WTC11 (cell line): ENCODE measurements around the gene RIMBP2. TPM values are rescaled to one million over a fixed set of nuclear protein-coding genes. Genes with fewer than 3 reads are reported as not detected.

ENCODE experiments used
- ATAC-seq: fragments of 200-7000 bp; cut with Tn5 transposase; 2 replicates; pipeline ENCODE4 v1.10.0; 2021; ENCODE audit warnings: mild to moderate bottlenecking, moderate library complexity
- CTCF ChIA-PET: fragments of 300-600 bp; sonication (Branson Sonifier 250); formaldehyde crosslinking; loops from one replicate; lab custom pipeline; 2021; ENCODE audit warnings: antibody characterized with exemption; lab: Charles Lee
- POLR2A ChIA-PET: fragments of 350-600 bp; sonication (Branson Sonifier 250); formaldehyde crosslinking; loops from one replicate; lab custom pipeline; 2021; ENCODE audit warnings: antibody characterized with exemption; lab: Charles Lee
- DNase-seq: peaks from one replicate; pipeline ENCODE4 v3.0.0; 2021; ENCODE audit warnings: low spot score
- H3K27ac Mint-ChIP-seq: 2 replicates; pipeline ENCODE4 v1.8.0; 2021; ENCODE audit warnings: mixed read lengths
- H3K27me3 Mint-ChIP-seq: 2 replicates; pipeline ENCODE4 v1.8.0; 2021; ENCODE audit warnings: low read depth, mild to moderate bottlenecking, moderate library complexity, mixed read lengths
- H3K36me3 Mint-ChIP-seq: 2 replicates; pipeline ENCODE4 v1.8.0; 2021; ENCODE audit warnings: mixed read lengths
- H3K4me1 Mint-ChIP-seq: 2 replicates; pipeline ENCODE4 v1.8.0; 2022; ENCODE audit warnings: mixed read lengths
- H3K4me3 Mint-ChIP-seq: 2 replicates; pipeline ENCODE4 v1.8.0; 2021; ENCODE audit warnings: mild to moderate bottlenecking, moderate library complexity, mixed read lengths
- H3K9me3 Mint-ChIP-seq: 2 replicates; pipeline ENCODE4 v1.8.0; 2021; ENCODE audit warnings: mixed read lengths
- AR ChIP-seq: fragments of 250-450 bp; sonication (Bioruptor Pico); IDR thresholded peaks from 2 replicates; pipeline ENCODE4 v1.9.0; 2021; ENCODE audit warnings: mild to moderate bottlenecking
- E2F5 ChIP-seq: sonication (generic); formaldehyde crosslinking; IDR thresholded peaks from 2 replicates; pipeline ENCODE4 v1.8.1; 2022; ENCODE audit warnings: mild to moderate bottlenecking, moderate library complexity, missing genetic modification reagents
- PRRX2 ChIP-seq: fragments of 250-450 bp; sonication (Bioruptor Pico); IDR thresholded peaks from 2 replicates; pipeline ENCODE4 v1.8.0; 2021; ENCODE audit warnings: mild to moderate bottlenecking
- SOX15 ChIP-seq: fragments of 250-450 bp; sonication (Bioruptor Pico); IDR thresholded peaks from 2 replicates; pipeline ENCODE4 v1.9.0; 2021; ENCODE audit warnings: mild to moderate bottlenecking
- USF1 ChIP-seq: sonication (generic); formaldehyde crosslinking; IDR thresholded peaks from 2 replicates; pipeline ENCODE4 v1.8.0; 2022; ENCODE audit warnings: mild to moderate bottlenecking, missing genetic modification reagents
- USF2 ChIP-seq: sonication (generic); formaldehyde crosslinking; IDR thresholded peaks from 2 replicates; pipeline ENCODE4 v1.8.1; 2023; ENCODE audit warnings: mild to moderate bottlenecking, missing genetic modification reagents, moderate library complexity
- ZNF232 ChIP-seq: sonication (generic); formaldehyde crosslinking; IDR thresholded peaks from 2 replicates; pipeline ENCODE4 v1.8.0; 2022; ENCODE audit warnings: mild to moderate bottlenecking, missing genetic modification reagents
- ZNF416 ChIP-seq: fragments of 250-450 bp; sonication (Bioruptor Pico); IDR thresholded peaks from 2 replicates; pipeline ENCODE4 v1.9.0; 2021; ENCODE audit warnings: mild to moderate bottlenecking, inconsistent platforms
- ZNF423 ChIP-seq: fragments of 250-450 bp; sonication (Bioruptor Pico); IDR thresholded peaks from 2 replicates; pipeline ENCODE4 v2.1.2; 2022; ENCODE audit warnings: mild to moderate bottlenecking, moderate library complexity
- ZNF425 ChIP-seq: fragments of 250-450 bp; sonication (Bioruptor Pico); conservative IDR thresholded peaks from 2 replicates; pipeline ENCODE4 v1.9.0; 2021; ENCODE audit warnings: mild to moderate bottlenecking
- ZNF671 ChIP-seq: fragments of 250-450 bp; sonication (Bioruptor Pico); IDR thresholded peaks from 2 replicates; pipeline ENCODE4 v1.8.0; 2021; ENCODE audit warnings: mild to moderate bottlenecking
- ZSCAN18 ChIP-seq: fragments of 250-450 bp; sonication (Bioruptor Pico); IDR thresholded peaks from 2 replicates; pipeline ENCODE4 v2.1.2; 2022; ENCODE audit warnings: mild to moderate bottlenecking, moderate library complexity
- total RNA-seq: library from RNA; stranded (reverse); gene quantifications from 3 replicates; pipeline ENCODE4 v1.2.3, GENCODE V29; 2021

RIMBP2 gene
- total RNA-seq, 1 experiment from 2014 or later = 2.6 TPM

GRCh38 chr12:130444061-130444460 lies 272.0 kb downstream of the RIMBP2 start (continued):
- TF ChIP-seq ZNF425 = no peak
- no peak for TF ChIP-seq SOX15

GRCh38 chr12:130441771-130442760 lies 274.0 kb downstream of the RIMBP2 start:
- CTCF ChIA-PET = no interaction called here
- ATAC-seq (no peak), DNase-seq (no peak)
- Mint-ChIP-seq H3K4me1 (no peaks in the 10 kb centered on the region), H3K27ac (no peak overlapping the region), H3K36me3 (peaks cover 3% of the 10 kb centered on the region), H3K27me3 (no peaks in the 10 kb centered on the region; the same call in 1 of the 2 replicates), H3K9me3 (peaks cover 22% of the 10 kb centered on the region), H3K4me3 (no peak overlapping the region)
- POLR2A ChIA-PET = no interaction called here
- TF ChIP-seq USF2 (CRISPR knock-in tag) (no peak), PRRX2 (CRISPR knock-in tag) (no peak)

- Mint-ChIP-seq H3K4me1 (no peaks in the 10 kb centered on the region), H3K9me3 (peaks cover 22% of the 10 kb centered on the region), H3K27me3 (no peaks in the 10 kb centered on the region; the same call in 1 of the 2 replicates), H3K27ac (no peak overlapping the region), H3K36me3 (peaks cover 3% of the 10 kb centered on the region), H3K4me3 (no peak overlapping the region)
- no peak for ATAC-seq
- TF ChIP-seq ZNF232 (CRISPR knock-in tag) (no peak), ZNF423 (CRISPR knock-in tag) (no peak), ZNF671 (no peak), USF1 (CRISPR knock-in tag) (no peak), E2F5 (CRISPR knock-in tag) (no peak), ZSCAN18 (CRISPR knock-in tag) (no peak)
- ChIA-PET POLR2A (no interaction called here), CTCF (no interaction called here)
- DNase-seq = no peak
Observed at GRCh38 chr12:130440411-130441080, 275.6 kb downstream of the RIMBP2 start.

- H3K27ac Mint-ChIP-seq = no peak overlapping the region
- ATAC-seq (no peak), DNase-seq (no peak)
- H3K4me3 Mint-ChIP-seq = no peak overlapping the region
- peaks cover 22% of the 10 kb centered on the region for H3K9me3 Mint-ChIP-seq
- POLR2A ChIA-PET = no interaction called here
- H3K36me3 Mint-ChIP-seq = peaks cover 3% of the 10 kb centered on the region
- CTCF ChIA-PET = no interaction called here
- TF ChIP-seq AR (CRISPR knock-in tag) (no peak), ZNF416 (CRISPR knock-in tag) (no peak)
- H3K4me1 Mint-ChIP-seq = no peaks in the 10 kb centered on the region
- H3K27me3 Mint-ChIP-seq = no peaks in the 10 kb centered on the region
Observed at GRCh38 chr12:130439250-130439649, 276.8 kb downstream of the RIMBP2 start.
